Measurements from ENCODE around the gene ERCC5. TPM values are rescaled to one million over a fixed set of nuclear protein-coding genes. Genes with fewer than 3 reads are reported as not detected.

Gene ERCC5
- total and polyA plus RNA-seq, 9 of the 15 experiments (the other 6 are each of a cell fraction or from before 2014, with no cell fraction given): 7.4 to 43.1 (median 33.9) TPM

DNA sequence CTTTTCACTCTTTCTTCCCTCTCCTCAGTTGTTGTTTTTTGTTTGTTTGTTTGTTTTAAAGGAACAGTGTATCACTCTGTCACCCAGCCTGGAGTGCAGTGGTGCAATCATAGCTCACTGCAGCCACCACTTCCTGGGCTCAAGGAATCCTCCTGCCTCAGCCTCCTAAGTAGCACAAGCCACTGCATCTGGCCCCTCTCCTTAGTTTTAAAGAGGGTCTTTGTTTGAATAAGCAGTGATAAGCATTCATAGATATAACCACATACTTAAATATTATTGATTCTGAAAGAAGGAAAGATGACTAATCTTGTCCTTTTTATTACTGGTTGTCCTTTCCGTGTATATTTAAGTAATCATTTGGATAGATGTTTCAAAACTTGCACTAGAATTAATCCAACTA is 26.7 kb downstream of the ERCC5 start:
- no peak for DNase-seq (ENCODE audit: extremely low read depth in 1 of 4, low spot score in 3 of 4)
- CTCF ChIA-PET (ENCODE audit: low intra/inter-chr PET ratio): no interaction called here

More for the DNA sequence above, 26.7 kb downstream of the ERCC5 start:
- intact Hi-C loops (cut with micrococcal nuclease) (no loop called here), in situ Hi-C loops (cut with MboI) (no loop called here)
- peaks cover 57% of the 10 kb centered on the region for H3K36me3 ChIP-seq (ENCODE audit: control insufficient read depth, insufficient read depth, low read length)
- H3K9me1 ChIP-seq (ENCODE audit: control insufficient read depth, insufficient read depth, low read length): no peaks in the 10 kb centered on the region
- H3K4me1 ChIP-seq (replicated peaks in 1 of 2; ENCODE audit: control insufficient read depth in 2 of 2, insufficient read depth in 2 of 2, low read length in 2 of 2): no peaks in the 10 kb centered on the region
- ATAC-seq (no peak), FAIRE-seq (no peak)
- TF ChIP-seq SMARCA4 (IDR thresholded peaks at IDR 0.05): no peak
- TF ChIP-seq, protein P1, sequence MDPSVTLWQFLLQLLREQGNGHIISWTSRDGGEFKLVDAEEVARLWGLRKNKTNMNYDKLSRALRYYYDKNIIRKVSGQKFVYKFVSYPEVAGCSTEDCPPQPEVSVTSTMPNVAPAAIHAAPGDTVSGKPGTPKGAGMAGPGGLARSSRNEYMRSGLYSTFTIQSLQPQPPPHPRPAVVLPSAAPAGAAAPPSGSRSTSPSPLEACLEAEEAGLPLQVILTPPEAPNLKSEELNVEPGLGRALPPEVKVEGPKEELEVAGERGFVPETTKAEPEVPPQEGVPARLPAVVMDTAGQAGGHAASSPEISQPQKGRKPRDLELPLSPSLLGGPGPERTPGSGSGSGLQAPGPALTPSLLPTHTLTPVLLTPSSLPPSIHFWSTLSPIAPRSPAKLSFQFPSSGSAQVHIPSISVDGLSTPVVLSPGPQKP (CRISPR knock-in tag; IDR thresholded peaks at IDR 0.05): no peak
- TF ChIP-seq RBBP5 (IDR thresholded peaks at IDR 0.05; ENCODE audit: borderline replicate concordance, insufficient read depth, low read length, poor library complexity, severe bottlenecking): no peak
- TF ChIP-seq ZNF165 (CRISPR knock-in tag; IDR thresholded peaks at IDR 0.05; ENCODE audit: borderline replicate concordance): no peak
- TF ChIP-seq BRF1 (IDR thresholded peaks at IDR 0.05; ENCODE audit: borderline replicate concordance, extremely low read depth, insufficient read length): no peak
- TF ChIP-seq, protein P2, sequence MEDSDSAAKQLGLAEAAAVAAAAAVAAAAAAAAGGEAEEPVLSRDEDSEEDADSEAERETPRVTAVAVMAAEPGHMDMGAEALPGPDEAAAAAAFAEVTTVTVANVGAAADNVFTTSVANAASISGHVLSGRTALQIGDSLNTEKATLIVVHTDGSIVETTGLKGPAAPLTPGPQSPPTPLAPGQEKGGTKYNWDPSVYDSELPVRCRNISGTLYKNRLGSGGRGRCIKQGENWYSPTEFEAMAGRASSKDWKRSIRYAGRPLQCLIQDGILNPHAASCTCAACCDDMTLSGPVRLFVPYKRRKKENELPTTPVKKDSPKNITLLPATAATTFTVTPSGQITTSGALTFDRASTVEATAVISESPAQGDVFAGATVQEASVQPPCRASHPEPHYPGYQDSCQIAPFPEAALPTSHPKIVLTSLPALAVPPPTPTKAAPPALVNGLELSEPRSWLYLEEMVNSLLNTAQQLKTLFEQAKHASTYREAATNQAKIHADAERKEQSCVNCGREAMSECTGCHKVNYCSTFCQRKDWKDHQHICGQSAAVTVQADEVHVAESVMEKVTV (CRISPR knock-in tag; IDR thresholded peaks at IDR 0.05): no peak
- TF ChIP-seq ESRRB (CRISPR knock-in tag; IDR thresholded peaks at IDR 0.05; ENCODE audit: borderline replicate concordance): no peak
- TF ChIP-seq GATAD2B (IDR thresholded peaks at IDR 0.05; ENCODE audit: borderline replicate concordance): no peak
- no peak for TF ChIP-seq BMI1 (IDR thresholded peaks at IDR 0.05; ENCODE audit: low read length)
- no peak for TF ChIP-seq HDAC2 (IDR thresholded peaks at IDR 0.05)
- no peak for TF ChIP-seq HOXB6 (CRISPR knock-in tag; IDR thresholded peaks at IDR 0.05; ENCODE audit: borderline replicate concordance)
- TF ChIP-seq ZNF584 (CRISPR knock-in tag; IDR thresholded peaks at IDR 0.05; ENCODE audit: low read depth): no peak
- no peak for TF ChIP-seq KAT7 (CRISPR knock-in tag; IDR thresholded peaks at IDR 0.05; ENCODE audit: borderline replicate concordance)
- WGBS (ENCODE audit: insufficient coverage, low coverage, missing lambda C conversion rate): 83% methylated on average over 1 of the region's 1 CpG
- no peak overlapping the region for H3K27ac ChIP-seq (ENCODE audit: extremely low read depth, low read depth, low read length)
- H3K27me3 ChIP-seq (ENCODE audit: control insufficient read depth in 2 of 2, insufficient read depth in 2 of 2, low read length in 2 of 2): no peaks in the 10 kb centered on the region
- no peaks in the 10 kb centered on the region for H4K20me1 ChIP-seq (replicated peaks; ENCODE audit: control insufficient read depth, insufficient read depth, low read length)
- H3K9ac ChIP-seq (ENCODE audit: insufficient read depth in 1 of 2, low read depth in 2 of 2, low read length in 2 of 2): no peak overlapping the region
- POLR2A ChIA-PET: no interaction called here
- H3K4me2 ChIP-seq (ENCODE audit: insufficient read depth, low read length): no peak overlapping the region
- H3K79me2 ChIP-seq (ENCODE audit: control insufficient read depth, insufficient read depth, low read length): no peaks in the 10 kb centered on the region; the same call in 2 of the 3 replicates
- BruUV-seq (replicated peaks): no TSS peak
- no peaks in the 10 kb centered on the region for H3K9me3 ChIP-seq (replicated peaks; ENCODE audit: control insufficient read depth, insufficient read depth, low read depth, low read length)
- H3K4me3 ChIP-seq: no peak overlapping the region
- no peak overlapping the region for H2AFZ ChIP-seq (ENCODE audit: low read depth, low read length)

Data from K562 (cell line).